Hepatocyte (in vitro differentiated cells): ENCODE measurements around the gene ELL. TPM values are rescaled to one million over a fixed set of nuclear protein-coding genes. Genes with fewer than 3 reads are reported as not detected.

Experiments used
- DNase-seq: peaks from one replicate; pipeline ENCODE4 v3.0.0-alpha.2; 2016; ENCODE audit warnings: low spot score
- H2AFZ ChIP-seq: fragments of 200-600 bp; sonication (generic); 2 replicates; pipeline ENCODE4 v1.6.0; 2016; ENCODE audit warnings: antibody characterized with exemption, mild to moderate bottlenecking
- H3K27ac ChIP-seq: fragments of 200-600 bp; sonication (generic); 2 replicates; pipeline ENCODE4 v1.5.1; 2016; ENCODE audit warnings: mild to moderate bottlenecking
- H3K27me3 ChIP-seq: fragments of 200-600 bp; sonication (generic); 2 replicates; pipeline ENCODE4 v1.6.1; 2016
- H3K36me3 ChIP-seq: fragments of 200-600 bp; sonication (generic); replicated peaks from 2 replicates; pipeline ENCODE4 v1.5.1; 2016; ENCODE audit warnings: low read depth; ENCODE audit not compliant: insufficient read depth
- H3K4me1 ChIP-seq: fragments of 200-600 bp; sonication (generic); 2 replicates; pipeline ENCODE4 v1.5.1; 2016; ENCODE audit warnings: mild to moderate bottlenecking, moderate library complexity; ENCODE audit not compliant: insufficient read depth
- H3K4me2 ChIP-seq: fragments of 200-600 bp; sonication (generic); 2 replicates; pipeline ENCODE4 v1.6.0; 2016
- H3K4me3 ChIP-seq: fragments of 200-600 bp; sonication (generic); 2 replicates; pipeline ENCODE4 v1.5.1; 2016; ENCODE audit warnings: mild to moderate bottlenecking
- H3K79me2 ChIP-seq: fragments of 200-600 bp; sonication (generic); 2 replicates; pipeline ENCODE4 v1.6.0; 2017; ENCODE audit warnings: mild to moderate bottlenecking
- H3K9me2 ChIP-seq: fragments of 200-600 bp; sonication (generic); replicated peaks from 2 replicates; pipeline ENCODE4 v1.6.0; 2017; ENCODE audit warnings: mild to moderate bottlenecking; ENCODE audit not compliant: insufficient read depth
- H3K9me3 ChIP-seq: fragments of 200-600 bp; sonication (generic); 2 replicates; pipeline ENCODE4 v1.5.1; 2016; ENCODE audit warnings: low read depth, mild to moderate bottlenecking
- H4K20me1 ChIP-seq: fragments of 200-600 bp; sonication (generic); 2 replicates; pipeline ENCODE4 v1.6.0; 2016; ENCODE audit warnings: mild to moderate bottlenecking; ENCODE audit not compliant: insufficient read depth, poor library complexity, severe bottlenecking
- CTCF ChIP-seq: fragments of 200-600 bp; sonication (generic); IDR thresholded peaks from 2 replicates; pipeline ENCODE4 v1.5.1; 2016; ENCODE audit warnings: antibody characterized with exemption, mild to moderate bottlenecking; ENCODE audit not compliant: poor library complexity
- EZH2 ChIP-seq: fragments of 200-600 bp; sonication (generic); IDR thresholded peaks from 2 replicates; pipeline ENCODE4 v1.6.1; 2016; ENCODE audit warnings: antibody characterized with exemption, mild to moderate bottlenecking, borderline replicate concordance
- EZH2phosphoT487 ChIP-seq: fragments of 200-600 bp; sonication (generic); IDR thresholded peaks from one replicate; pipeline ENCODE4 v1.6.1; 2018; ENCODE audit warnings: antibody characterized with exemption, mild to moderate bottlenecking, low read depth, moderate library complexity; ENCODE audit not compliant: unreplicated experiment, severe bottlenecking
- WGBS: methylation state at CpG from one replicate; pipeline ENCODE4 v1.1.6; 2016; ENCODE audit warnings: low lambda C conversion rate; ENCODE audit errors: missing lambda C conversion rate; 5-methylcytosine and 5-hydroxymethylcytosine counted together
- polyA plus RNA-seq: library from polyadenylated mRNA; unstranded; fragments of >200 nt; fragmentation: Nextera tagmentation; extraction: Ambion mirVana; gene quantifications from 2 replicates; pipeline ENCODE4 v1.2.1, GENCODE V29; 2016
- total RNA-seq: library from RNA; depleted of rRNA; stranded (reverse); fragments of >200 nt; gene quantifications from 2 replicates; pipeline ENCODE4 v1.2.3, GENCODE V29; 2014

Gene ELL
- total and polyA plus RNA-seq, 2 experiments from 2014 or later: 11.0 to 15.0 TPM

GRCh38 chr19:18428173-18428786 lies 93.6 kb downstream of the ELL start:
- H3K27ac ChIP-seq: peak overlapping the region; percentile 88
- peaks cover 43% of the 10 kb centered on the region for H3K4me1 ChIP-seq
- TF ChIP-seq CTCF: no peak
- no peak for TF ChIP-seq EZH2phosphoT487
- no peak for TF ChIP-seq EZH2
- no peak for DNase-seq
- peaks cover 17% of the 10 kb centered on the region for H4K20me1 ChIP-seq
- H3K9me3 ChIP-seq: no peaks in the 10 kb centered on the region
- H3K9me2 ChIP-seq: no peaks in the 10 kb centered on the region
- H3K4me3 ChIP-seq: no peak overlapping the region
- WGBS: 64% methylated on average over 9 of the region's 17 CpGs
- no peak overlapping the region for H2AFZ ChIP-seq
- peak overlapping the region; percentile 78 for H3K4me2 ChIP-seq
- H3K36me3 ChIP-seq: no peaks in the 10 kb centered on the region
- H3K27me3 ChIP-seq: no peaks in the 10 kb centered on the region
- peaks cover 50% of the 10 kb centered on the region for H3K79me2 ChIP-seq

GRCh38 chr19:18427743-18428113 lies 94.1 kb downstream of the ELL start:
- H3K27ac ChIP-seq: no peak overlapping the region
- no peak overlapping the region for H3K4me3 ChIP-seq
- H3K4me2 ChIP-seq: no peak overlapping the region
- H3K4me1 ChIP-seq: peaks cover 38% of the 10 kb centered on the region
- H2AFZ ChIP-seq: no peak overlapping the region
- H3K9me2 ChIP-seq: no peaks in the 10 kb centered on the region
- H3K79me2 ChIP-seq: peaks cover 50% of the 10 kb centered on the region
- H4K20me1 ChIP-seq: peaks cover 23% of the 10 kb centered on the region
- WGBS: 89% methylated on average over 12 of the region's 12 CpGs
- no peak for DNase-seq
- H3K9me3 ChIP-seq: no peaks in the 10 kb centered on the region
- no peaks in the 10 kb centered on the region for H3K27me3 ChIP-seq
- TF ChIP-seq CTCF (no peak), EZH2 (no peak), EZH2phosphoT487 (no peak)
- no peaks in the 10 kb centered on the region for H3K36me3 ChIP-seq

GRCh38 chr19:18427080-18427742 lies 94.7 kb downstream of the ELL start:
- H2AFZ ChIP-seq: no peak overlapping the region
- H3K4me2 ChIP-seq: no peak overlapping the region
- TF ChIP-seq CTCF: no peak
- H3K27me3 ChIP-seq: no peaks in the 10 kb centered on the region
- H3K4me3 ChIP-seq: no peak overlapping the region
- 97% methylated on average over 15 of the region's 16 CpGs for WGBS
- DNase-seq: no peak
- peaks cover 34% of the 10 kb centered on the region for H3K4me1 ChIP-seq
- no peaks in the 10 kb centered on the region for H3K36me3 ChIP-seq
- H3K79me2 ChIP-seq: peaks cover 54% of the 10 kb centered on the region
- H4K20me1 ChIP-seq: peaks cover 26% of the 10 kb centered on the region
- H3K9me3 ChIP-seq: no peaks in the 10 kb centered on the region
- no peaks in the 10 kb centered on the region for H3K9me2 ChIP-seq
- H3K27ac ChIP-seq: no peak overlapping the region
